GM19467 (cell line): ENCODE measurements around the gene AGAP1.

Experiments
- ATAC-seq: cut with Tn5 transposase; IDR thresholded peaks from one replicate; pipeline ENCODE4 v1.9.1; 2021; ENCODE audit warnings: mild to moderate bottlenecking, moderate library complexity; ENCODE audit not compliant: unreplicated experiment

Gene AGAP1

GRCh38 chr2:235659767-235660322 is 166.0 kb downstream of the AGAP1 start:
- no peak for ATAC-seq

- ATAC-seq = no peak
Observed at GRCh38 chr2:235660484-235661082, 166.7 kb downstream of the AGAP1 start.

GRCh38 chr2:235661167-235661937 is 167.5 kb downstream of the AGAP1 start:
- ATAC-seq = no peak

GRCh38 chr2:235661952-235662351 is 168.1 kb downstream of the AGAP1 start:
- no peak for ATAC-seq

- no peak for ATAC-seq
Observed at GRCh38 chr2:235663875-235664274, 170.0 kb downstream of the AGAP1 start.

GRCh38 chr2:235665661-235666212 is 171.9 kb downstream of the AGAP1 start:
- ATAC-seq = no peak

- ATAC-seq = no peak
Observed at GRCh38 chr2:235666213-235666781, 172.5 kb downstream of the AGAP1 start.

GRCh38 chr2:235668782-235669181 is 174.9 kb downstream of the AGAP1 start:
- no peak for ATAC-seq

- no peak for ATAC-seq
Observed at GRCh38 chr2:235669269-235669831, 175.5 kb downstream of the AGAP1 start.

- ATAC-seq = no peak
Observed at GRCh38 chr2:235669983-235670962, 176.4 kb downstream of the AGAP1 start.

GRCh38 chr2:235670974-235671787 is 177.3 kb downstream of the AGAP1 start:
- no peak for ATAC-seq

GRCh38 chr2:235672720-235673119 is 178.9 kb downstream of the AGAP1 start:
- ATAC-seq = no peak

- ATAC-seq = no peak
Observed at GRCh38 chr2:235674146-235674545, 180.3 kb downstream of the AGAP1 start.

- no peak for ATAC-seq
Observed at GRCh38 chr2:235674812-235675211, 181.0 kb downstream of the AGAP1 start.

GRCh38 chr2:235675678-235676535 is 182.1 kb downstream of the AGAP1 start:
- no peak for ATAC-seq

- no peak for ATAC-seq
Observed at GRCh38 chr2:235676536-235676799, 182.6 kb downstream of the AGAP1 start.

GRCh38 chr2:235677276-235677788 is 183.5 kb downstream of the AGAP1 start:
- ATAC-seq = no peak

GRCh38 chr2:235677937-235678336 is 184.1 kb downstream of the AGAP1 start:
- ATAC-seq = no peak
